Ramos (cell line): ENCODE measurements around the gene OR2T34.
"Not testable (repeated sequence)": the region's sequence is repeated elsewhere in the genome, so short reads cannot be mapped to it uniquely, and the experiment has no call there.

ENCODE experiments used
- in situ Hi-C: fragments of 300-500 bp; cut with MboI; formaldehyde crosslinking; loops from one replicate; pipeline ENCODE4 v1.14.3; 2022; ENCODE audit warnings: low sequenced_read_pairs; ENCODE audit not compliant: unreplicated experiment

The OR2T34 gene, protein sequence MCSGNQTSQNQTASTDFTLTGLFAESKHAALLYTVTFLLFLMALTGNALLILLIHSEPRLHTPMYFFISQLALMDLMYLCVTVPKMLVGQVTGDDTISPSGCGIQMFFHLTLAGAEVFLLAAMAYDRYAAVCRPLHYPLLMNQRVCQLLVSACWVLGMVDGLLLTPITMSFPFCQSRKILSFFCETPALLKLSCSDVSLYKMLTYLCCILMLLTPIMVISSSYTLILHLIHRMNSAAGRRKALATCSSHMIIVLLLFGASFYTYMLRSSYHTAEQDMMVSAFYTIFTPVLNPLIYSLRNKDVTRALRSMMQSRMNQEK

GRCh38 chr1:248574657-248575056 lies at the start of gene OR2T34:
Gene OR2T34 (minus strand): TSS chr1:248574757. CDS start chr1:248574757, 0 bp downstream.
- in situ Hi-C loops: not testable (repeated sequence)

- in situ Hi-C loops: no loop called here
Measured at GRCh38 chr1:248622570-248623001, 48.0 kb upstream of the OR2T34 start.

GRCh38 chr1:248621770-248622169 lies 47.2 kb upstream of the OR2T34 start:
- in situ Hi-C loops: no loop called here

GRCh38 chr1:248618878-248619277 lies 44.3 kb upstream of the OR2T34 start:
- in situ Hi-C loops: no loop called here

DNA sequence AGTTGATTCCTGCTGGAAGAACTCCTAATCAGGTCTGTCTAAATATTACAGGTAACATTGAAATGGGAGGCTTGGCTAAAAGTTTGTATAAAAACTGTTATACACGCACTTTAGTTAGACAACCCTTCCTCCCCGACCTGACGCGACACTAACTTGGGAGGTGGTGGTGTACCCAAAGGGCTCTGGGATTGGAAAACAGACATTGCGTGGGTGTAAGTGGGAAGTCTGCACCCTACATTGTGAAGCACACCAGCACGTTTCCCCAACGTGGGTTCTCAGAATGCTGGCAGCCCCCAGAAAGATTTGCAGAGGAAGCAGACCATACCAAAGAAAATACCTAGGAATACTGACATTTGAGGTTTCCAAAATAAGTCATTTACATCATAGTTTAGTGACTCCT lies 43.6 kb upstream of the OR2T34 start:
- in situ Hi-C loops: no loop called here

- in situ Hi-C loops: no loop called here
Measured at GRCh38 chr1:248613742-248614141, 39.2 kb upstream of the OR2T34 start.

GRCh38 chr1:248611883-248612414 lies 37.4 kb upstream of the OR2T34 start:
- in situ Hi-C loops: no loop called here

DNA sequence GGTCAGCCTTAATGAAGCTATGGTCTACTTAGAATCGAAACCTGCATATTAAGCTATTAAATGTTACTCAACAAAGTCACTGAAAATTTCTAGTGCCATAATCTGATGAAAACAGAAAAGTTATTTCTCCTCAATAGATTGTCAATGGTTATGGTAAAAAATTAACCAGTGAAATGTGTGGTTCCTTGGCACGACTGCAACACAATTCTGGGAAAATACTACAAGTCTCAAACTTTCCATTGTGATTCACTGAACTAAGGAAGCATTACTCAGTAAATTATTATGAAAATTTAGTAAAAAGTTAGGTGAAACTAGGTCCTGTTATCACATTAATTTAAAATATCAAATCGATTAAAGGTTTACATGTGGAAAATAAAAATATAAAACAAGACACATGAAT lies 35.7 kb upstream of the OR2T34 start:
- in situ Hi-C loops: no loop called here

DNA sequence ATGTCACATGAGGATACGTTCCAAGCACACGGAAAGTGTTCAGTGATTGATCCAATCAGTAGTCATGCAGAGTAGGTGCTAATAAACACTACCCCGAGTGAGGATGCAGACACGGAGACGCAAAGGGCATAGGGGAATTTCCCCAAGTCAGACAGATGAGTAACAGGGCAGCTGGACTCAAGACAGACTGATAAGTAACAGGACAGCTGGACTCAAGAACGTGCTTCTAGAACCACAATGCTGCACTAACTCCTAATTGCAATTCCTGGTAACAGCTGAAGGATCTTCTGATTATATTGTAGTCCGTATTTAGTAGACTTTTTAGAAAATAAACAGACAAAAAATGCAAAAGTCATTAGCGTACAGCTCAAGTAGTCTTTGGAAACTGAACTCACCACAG lies 24.8 kb upstream of the OR2T34 start:
- in situ Hi-C loops: no loop called here

DNA sequence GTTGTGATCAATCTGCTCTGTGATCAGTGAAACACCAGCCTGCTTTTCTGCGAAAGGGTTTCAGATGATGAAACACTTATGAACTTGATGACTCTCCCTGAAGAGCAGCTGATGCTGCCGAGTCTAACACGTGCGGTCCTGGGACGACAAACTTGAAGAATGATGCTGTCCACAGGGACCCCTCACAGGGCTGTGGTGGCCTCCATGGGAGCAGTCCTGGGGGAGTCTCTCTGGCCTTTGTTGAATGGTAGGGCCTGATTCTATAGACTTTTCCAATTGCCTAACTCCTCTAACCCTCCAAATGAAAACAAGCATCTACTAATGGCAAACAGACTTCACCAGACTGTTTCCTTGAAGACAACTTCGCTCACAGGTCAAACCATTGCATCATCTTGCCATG lies 23.0 kb upstream of the OR2T34 start, which contains the start of gene OR2T10:
Gene OR2T10 (minus strand): TSS at position 112 of the 400 bp plus-strand sequence. CDS start 3,932 bp downstream, outside the sequence.
- in situ Hi-C loops: no loop called here

- in situ Hi-C loops: no loop called here
Measured at GRCh38 chr1:248596615-248597014, 22.1 kb upstream of the OR2T34 start.

DNA sequence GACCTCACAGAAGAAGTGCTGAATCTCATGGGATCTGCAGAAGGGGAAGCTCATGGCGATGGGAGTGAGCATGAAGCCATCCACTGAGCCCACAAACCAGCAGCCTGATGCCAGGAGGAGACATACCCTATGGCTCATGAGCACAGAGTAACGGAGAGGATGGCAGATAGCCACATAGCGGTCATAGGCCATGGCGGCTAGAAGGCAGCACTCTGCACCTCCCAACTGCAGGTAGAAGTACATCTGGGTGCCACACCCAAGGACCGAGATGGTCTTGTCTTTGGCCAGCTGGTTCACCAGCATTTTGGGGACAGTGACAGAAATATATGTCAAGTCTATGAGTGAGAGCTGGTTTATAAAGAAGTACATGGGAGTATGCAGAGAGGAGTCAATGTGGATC lies 18.7 kb upstream of the OR2T34 start:
- in situ Hi-C loops: no loop called here

DNA sequence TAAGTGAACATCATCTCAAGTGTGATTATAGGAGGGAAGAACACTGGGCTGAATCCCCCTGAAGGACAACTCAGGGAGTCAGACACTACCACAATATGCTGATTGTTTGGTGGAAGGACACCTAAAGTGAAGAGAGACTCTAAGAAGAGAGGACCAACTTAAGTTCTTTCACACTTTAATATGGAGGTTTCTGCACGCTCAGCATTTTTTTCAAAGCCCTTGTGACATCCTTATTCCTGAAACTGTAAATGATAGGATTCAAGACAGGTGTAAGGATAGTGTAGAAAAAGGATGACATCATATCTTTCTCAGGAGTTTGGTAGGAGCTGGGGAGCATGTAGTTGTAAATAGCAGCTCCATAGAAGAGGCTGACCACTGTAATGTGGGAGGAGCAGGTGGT lies 18.1 kb upstream of the OR2T34 start:
- in situ Hi-C loops: no loop called here

- in situ Hi-C loops: no loop called here
Measured at GRCh38 chr1:248590055-248590454, 15.5 kb upstream of the OR2T34 start.

- in situ Hi-C loops: no loop called here
Measured at GRCh38 chr1:248589334-248589733, 14.8 kb upstream of the OR2T34 start.

DNA sequence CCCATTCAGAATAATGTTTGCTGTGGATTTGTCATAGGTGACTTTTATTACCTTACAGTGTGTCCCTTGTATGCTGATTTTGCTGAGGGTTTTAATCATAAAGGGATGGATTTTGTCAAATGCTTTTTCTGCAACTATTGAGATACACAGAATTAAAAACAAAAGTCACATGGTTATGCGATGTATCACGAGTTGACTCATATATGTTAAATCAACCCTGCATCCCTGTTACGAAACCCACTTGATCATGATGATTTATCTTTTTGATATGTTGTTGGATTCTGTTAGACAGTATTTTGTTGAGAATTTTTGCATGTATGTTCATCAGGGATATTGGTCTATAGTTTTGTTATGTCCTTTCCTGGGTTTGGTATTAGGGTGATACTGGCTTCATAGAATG lies 10.7 kb upstream of the OR2T34 start:
- in situ Hi-C loops: no loop called here

GRCh38 chr1:248576260-248576980 lies 1.9 kb upstream of the OR2T34 start:
- in situ Hi-C loops: no loop called here

GRCh38 chr1:248573856-248574255 lies 701 bp downstream of the OR2T34 start:
- in situ Hi-C loops: not testable (repeated sequence)

- in situ Hi-C loops: not testable (repeated sequence)
Measured at GRCh38 chr1:248572049-248572448, 2.5 kb downstream of the OR2T34 start.

GRCh38 chr1:248570811-248571210 lies 3.7 kb downstream of the OR2T34 start:
- in situ Hi-C loops: not testable (repeated sequence)

- in situ Hi-C loops: not testable (repeated sequence)
Measured at GRCh38 chr1:248569049-248569448, 5.5 kb downstream of the OR2T34 start.
